GM18517 (cell line): Measurements from ENCODE around the gene GALNT14.

Source experiments
- ATAC-seq: cut with Tn5 transposase; IDR thresholded peaks from one replicate; pipeline ENCODE4 v1.9.1; 2021; ENCODE audit warnings: mild to moderate bottlenecking, moderate library complexity; ENCODE audit not compliant: unreplicated experiment

Gene GALNT14

DNA sequence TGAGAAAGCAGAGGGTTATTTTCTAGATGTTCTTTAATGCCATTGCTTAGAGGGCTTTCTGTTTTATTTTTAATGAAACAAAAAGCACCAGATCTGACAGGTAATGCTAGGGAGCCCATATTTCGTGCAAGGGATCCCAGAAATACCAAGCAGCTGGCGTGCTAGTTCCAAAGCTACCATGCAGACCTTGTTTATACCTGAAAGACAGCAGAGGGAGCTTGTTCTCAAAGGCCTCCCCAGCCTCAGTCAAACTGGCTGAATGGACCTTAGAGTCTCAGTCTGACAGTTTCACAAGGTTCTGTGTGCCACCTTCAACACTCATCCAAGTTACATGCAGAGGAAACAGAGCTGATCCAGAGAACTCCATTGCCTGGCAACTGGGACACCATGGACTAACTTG lies 48.6 kb downstream of the GALNT14 start:
- no peak for ATAC-seq

DNA sequence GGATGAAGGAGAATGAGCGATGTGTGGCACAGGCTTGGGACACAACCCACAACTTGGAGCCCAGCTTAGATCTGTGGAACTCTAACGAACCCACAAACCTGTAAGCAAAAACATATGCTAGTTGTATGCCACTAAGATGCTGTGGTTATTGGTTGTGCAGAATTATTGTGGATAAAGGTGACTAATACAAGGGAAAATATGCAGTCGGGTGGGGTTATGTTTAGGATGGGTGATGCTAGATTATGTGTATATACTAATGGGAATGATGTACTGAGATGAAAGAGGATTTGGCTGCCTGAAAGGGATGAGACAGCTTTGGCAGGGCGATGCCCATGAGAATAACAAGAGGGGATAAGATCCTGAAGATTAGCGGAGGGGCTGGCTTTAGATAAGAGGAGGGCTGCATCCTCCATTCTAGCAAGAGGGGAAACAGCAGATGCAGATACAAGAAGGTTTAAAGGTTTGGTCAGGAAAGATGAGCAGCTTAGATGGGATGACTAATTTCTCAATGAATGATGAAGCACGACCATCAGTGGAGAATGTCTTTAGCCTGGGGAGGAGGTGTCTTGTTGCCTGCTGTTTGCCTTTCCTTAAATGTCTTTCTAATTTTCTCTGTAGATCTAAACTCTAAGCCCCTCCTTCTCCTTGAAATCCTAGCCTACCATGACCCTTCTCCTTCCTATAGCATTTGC lies 49.6 kb downstream of the GALNT14 start:
- ATAC-seq: no peak

DNA sequence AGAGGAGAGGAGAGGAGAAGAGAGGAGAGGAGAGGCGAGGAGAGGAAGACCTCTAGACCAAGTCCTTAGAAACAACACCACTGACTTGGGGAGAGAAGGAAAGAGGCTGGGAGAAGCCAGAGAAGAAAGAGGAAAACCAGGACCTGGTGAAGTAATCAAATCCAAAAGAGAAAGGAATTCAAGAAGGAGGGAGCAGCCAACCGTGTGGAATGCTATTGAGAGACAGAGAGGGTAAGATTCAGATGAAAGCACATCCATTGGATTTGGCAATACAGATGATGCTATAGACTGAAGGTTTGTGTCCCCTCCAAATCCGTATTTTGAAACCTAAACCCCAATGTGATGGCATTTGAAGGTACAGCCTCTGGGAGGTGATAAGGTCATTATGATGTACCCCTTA lies 50.7 kb downstream of the GALNT14 start:
- ATAC-seq: no peak

DNA sequence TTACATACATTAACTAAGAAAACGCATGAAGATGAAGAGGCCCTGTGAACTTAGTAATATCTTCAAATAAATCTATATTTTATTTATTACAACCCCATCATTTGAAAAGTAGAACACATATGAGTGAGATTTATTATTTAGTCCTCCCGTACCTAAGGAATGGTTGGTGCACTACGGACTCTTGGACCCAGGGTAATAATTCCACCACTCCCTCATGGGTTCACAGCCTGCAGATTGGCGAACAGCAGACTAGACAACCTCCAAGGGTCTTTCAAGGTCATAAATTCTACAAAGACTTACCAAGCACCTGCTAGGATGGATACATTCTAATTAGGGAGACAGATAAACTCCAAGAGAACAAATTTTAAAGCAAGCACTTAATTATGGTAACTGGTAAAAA lies 51.6 kb downstream of the GALNT14 start:
- ATAC-seq: no peak

DNA sequence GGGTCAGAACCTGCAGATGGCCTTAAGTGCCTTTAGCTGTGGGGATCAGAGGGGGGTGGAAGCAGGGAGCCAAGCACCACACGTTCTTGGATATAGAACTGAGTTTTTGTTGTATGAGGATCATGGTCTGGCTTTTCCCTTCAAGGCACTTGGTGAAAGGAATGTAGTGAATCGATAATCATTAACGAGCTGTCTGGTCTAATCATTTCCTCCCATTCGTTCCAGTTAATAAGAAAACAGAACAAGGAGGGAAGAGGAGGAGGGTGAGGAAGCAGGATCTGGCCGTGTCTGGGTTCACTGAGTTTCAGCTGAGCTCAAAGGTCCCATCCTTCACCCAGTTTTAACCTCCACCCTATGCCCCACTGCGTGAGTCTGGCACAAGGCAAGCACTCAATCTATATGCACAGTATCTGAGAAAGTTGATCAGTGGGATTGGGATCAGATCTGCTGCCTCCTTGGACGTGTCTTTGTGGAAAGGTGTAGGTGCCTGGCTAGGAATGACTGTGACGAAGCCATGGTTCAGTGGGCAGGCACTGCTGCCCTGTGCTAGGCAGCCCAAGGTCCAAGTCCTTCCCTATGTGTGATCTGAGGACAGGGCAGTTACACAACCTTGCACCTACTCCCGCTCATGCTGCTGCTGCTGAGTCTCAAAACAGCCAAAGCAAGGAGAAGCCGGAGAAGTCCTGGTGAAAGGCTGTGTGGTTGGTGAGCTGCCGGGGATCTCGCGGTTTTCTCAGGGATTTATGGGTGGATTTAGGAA lies 54.8 kb downstream of the GALNT14 start:
- ATAC-seq: no peak

DNA sequence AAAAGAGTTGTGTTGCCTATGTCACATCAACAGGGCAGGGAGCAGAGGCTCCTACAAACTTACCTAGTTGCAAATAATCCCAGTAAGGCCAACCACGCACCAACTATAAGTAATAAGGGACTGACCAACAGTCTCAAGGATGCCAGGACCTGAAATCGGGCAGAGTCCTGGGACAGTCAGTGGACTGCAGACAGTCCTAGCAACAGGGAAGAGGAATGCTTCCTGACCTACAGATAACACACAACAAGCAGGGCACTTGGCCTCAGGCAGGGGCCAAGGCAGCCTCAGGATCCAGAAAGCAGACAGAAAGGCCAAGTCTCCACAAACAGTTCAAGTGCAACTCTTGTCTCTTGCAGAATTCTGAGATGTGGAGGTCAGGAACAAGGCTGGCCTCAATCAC lies 56.2 kb downstream of the GALNT14 start:
- ATAC-seq: no peak

DNA sequence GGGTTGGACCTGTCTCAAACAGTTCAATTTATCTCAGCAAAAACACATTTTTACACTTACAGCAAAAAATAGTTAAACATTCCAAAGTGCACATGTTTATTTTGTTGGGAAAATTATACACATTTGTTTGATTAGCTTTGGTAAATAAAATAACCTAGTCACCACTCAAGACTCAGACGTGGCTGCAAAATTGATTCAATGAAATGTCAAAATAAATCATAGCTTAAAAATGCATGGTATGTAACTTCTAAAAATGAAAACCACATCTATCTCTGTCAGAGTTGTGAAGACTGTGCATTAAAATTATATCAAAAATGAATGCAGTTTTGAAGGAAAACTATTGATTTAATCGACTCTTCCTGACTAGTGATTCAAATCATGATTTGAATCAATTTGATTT lies 56.7 kb downstream of the GALNT14 start:
- no peak for ATAC-seq

DNA sequence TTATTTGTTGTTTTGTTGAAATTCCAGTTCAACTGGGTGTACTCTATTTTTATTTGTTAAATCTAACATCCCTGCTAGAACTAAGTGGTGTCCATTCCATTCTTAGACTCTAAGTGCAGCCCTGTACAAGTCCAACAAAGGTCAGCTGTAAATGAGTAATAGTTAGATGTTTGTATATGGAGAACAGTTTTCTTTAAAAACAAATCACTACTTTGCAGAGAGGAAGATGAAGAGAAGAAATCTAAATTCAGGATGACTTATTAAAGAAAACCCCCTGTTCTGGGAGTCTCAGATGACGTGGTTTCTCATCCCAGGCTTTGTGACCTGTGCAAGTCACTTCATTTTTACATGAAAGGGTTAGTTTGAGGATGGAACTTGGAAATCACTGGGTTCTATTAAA lies 57.9 kb downstream of the GALNT14 start:
- no peak for ATAC-seq

DNA sequence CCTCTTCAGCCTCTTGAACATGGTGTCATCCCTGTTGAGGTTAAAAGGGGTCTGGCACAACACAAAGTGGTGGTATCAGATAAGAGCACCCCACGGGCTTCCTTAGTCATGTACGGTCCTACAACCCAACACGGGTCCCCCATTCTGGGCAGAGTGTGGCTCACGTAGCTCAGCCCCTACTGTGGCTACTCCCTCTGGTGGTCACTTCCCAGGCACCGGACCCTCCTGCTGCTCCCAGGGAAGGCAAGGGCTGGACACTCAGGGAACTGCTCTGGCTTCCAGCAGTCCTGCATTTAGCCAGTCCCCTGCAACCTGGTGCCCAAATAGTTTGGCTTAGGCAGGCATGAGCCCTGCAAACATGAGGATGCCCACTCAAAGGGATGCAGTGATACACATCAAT lies 58.6 kb downstream of the GALNT14 start:
- ATAC-seq: no peak

DNA sequence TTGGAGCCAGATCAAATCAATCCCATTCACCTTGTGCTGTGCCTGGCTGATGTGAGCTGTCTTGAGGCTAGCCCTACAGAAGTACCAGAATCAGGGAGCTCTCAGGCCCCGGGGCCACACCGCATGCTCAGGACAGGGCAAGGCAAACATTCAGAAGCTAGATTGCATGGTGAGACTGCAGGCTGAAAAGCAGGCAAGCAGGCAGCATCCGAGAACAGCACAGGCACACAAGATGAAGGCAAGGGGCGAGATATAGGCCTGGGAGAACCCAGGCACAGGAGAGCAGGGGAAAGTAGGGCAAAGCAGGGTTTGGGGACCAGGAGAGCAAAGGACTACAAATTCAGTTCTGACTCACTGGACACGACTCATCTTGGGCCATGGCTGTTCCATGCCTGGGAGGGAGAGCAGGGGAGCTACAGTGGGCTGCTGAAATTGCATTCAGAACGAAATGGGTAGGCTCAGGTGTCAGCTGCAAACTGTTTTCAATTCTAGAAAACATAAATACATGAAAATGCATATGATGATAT lies 59.6 kb downstream of the GALNT14 start:
- ATAC-seq: no peak

DNA sequence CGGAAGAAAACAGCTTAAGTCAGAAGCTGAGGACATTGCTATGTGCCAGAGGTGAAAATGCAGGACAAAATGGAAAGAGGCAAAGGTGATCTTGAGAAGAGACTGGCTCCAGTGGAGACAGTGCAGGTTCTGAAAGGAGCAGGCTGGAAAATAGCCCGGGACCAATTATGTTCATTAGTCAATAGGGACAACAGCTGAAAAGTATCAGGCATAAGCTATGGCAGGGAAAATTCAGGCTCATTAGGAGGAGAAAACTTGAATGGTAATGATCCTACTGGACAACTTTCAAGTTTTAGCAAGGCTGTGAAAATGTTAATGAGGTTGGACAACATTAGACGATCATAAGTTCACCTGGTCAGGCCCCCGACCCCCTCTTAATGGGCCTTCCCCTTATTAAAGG lies 60.2 kb downstream of the GALNT14 start:
- ATAC-seq: no peak

DNA sequence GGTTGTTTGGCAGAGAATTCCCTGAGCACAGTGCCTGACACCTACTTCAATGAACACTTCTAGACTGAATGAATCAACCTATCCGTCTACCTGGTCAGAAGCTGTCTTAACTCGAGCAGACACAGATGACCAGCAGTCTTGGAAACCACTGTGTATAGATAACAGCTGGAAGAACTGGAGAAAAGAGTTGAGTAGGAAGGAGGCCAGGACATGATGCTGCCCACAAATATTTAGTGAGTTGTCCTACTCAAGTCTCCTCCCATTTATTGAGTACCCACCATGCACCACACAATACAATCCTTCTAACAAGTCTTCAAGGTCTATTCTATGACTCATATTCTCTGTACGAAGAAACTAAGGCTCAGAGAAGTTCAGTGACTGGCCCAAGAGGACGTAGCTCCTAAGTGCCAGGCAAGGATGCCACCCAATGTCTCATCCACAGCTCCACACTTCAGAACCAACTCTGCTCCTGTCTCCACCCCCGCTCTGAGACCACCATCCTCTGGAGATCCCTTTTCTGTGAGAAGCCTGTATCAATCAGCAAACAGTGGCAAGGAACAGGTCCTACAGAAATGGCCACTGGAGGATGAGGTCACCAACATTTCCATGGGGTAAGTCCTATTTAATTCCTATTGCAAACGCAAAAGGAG lies 62.2 kb downstream of the GALNT14 start:
- no peak for ATAC-seq

DNA sequence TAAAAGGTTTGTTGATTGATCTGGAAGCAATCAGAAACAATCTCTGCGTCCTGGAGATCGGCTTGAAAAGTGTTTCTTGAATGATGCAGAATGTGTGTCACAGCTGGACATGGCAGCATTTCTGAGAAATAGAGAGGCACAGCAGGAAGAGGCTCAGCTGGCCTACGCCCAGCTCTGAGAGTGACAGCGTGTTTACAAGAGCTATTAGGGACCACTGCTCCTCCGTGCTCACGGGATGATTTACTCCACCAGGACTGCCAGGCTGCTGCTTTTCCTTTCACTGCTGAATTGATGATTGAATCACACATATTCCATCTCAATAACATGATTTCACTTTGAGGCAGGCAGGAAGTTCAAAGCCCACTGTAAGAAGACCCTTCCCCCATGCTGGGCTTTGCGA lies 62.8 kb downstream of the GALNT14 start:
- ATAC-seq: no peak

DNA sequence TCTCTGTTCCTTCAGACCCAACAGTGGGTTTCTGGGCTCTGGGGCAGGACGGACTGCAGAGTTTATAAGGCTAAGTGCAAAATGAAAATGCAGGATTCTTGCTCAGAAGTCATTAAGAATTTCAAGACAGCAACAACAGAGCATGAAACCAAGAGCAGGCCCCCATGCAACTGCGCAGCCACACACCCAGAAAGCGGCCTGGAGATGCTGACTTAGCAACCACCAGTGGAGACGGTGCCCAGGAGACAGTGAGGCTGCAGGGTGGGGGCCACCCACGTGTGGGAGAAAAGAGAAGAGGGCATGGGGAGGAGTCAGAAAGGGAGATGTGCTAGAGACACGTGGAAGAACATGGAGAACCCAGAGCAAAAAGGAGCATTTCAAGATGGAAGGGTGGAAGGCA lies 66.5 kb downstream of the GALNT14 start:
- no peak for ATAC-seq

DNA sequence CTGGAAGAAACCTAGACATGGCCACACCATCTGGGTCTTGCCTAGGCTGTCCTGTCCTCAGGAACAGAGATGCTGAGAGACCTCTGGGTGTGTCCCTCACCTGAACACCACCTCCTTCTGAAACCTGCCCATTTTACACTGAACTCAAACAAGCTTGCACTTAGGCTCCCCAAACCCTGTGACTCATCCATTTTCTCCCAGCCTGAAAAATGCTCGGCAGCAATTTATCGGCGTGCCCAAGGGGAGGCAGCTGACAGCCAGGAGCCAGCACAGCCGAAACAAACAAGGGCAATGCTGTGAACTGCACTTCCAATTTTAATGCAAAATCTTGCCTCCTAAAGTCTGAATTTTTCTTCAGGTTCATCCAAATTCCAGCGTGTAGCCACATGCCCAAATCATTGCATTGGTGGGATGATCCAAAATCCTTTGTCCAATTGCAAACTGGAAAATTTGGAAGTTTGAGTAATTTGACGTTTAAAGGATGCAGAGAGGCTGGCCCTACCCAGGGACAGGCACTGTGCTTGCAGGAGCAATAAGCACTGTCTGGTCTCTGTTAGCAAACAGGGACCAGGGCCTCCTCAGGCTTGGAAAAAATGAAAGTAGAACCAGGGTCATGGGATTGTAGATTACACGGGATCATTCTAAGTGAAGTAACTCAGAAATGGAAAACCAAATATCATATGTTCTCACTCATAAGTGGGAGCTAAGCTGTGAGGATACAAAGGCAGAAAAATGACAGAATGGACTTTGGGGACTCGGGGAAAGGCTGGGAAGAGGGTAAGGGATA lies 67.7 kb downstream of the GALNT14 start:
- no peak for ATAC-seq

DNA sequence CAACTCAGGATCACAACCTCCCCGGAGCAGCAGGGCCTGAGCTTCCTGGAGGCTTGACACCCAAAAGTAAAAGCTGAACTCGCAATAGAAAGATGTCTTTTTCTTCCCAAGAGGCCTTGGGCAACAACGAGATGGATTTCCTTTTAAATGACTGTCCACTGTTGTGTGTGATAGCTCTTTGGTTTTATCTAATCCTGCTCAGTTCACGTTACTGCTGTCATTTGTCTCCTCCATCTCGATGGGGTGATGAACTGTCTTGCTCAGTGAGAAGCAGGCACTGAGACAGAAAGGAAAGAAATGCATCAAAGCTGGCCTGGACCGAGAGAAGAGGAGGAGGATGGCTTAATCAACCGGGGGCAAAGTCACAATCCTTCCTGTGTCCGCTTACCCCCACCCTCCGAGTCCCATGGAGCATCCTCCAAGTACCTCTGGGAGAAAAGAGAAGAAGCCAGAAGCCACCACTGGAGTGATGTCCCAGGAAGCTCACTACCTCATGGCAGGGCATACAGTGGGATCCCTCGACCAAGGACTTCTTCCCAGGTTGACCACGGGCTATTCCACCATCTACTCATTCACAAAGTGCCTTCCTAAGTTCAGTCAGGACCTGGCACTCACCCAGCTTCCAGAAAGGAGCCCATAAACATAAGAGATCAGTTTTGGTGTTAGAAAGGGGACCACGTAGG lies 68.5 kb downstream of the GALNT14 start:
- no peak for ATAC-seq

DNA sequence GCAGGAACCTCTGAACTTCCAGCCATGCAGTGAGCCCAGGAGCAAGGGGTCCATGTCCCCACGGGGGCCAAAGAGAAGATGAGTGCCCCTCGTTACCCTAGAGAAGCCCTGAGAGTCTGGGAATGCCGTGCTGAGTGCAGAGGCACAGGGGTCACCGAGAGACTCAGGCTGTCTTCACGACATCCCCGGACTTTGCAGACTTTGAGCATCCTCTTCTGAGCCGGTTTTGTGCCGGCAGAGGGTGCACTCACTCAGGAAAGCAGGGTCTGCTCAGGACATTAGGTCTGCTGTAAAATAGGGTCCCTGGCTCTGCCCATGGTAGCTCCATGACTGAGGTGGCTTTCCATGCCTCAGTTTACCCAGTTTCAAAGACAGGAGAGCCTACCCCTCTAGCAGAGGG lies 71.0 kb downstream of the GALNT14 start:
- ATAC-seq: no peak

DNA sequence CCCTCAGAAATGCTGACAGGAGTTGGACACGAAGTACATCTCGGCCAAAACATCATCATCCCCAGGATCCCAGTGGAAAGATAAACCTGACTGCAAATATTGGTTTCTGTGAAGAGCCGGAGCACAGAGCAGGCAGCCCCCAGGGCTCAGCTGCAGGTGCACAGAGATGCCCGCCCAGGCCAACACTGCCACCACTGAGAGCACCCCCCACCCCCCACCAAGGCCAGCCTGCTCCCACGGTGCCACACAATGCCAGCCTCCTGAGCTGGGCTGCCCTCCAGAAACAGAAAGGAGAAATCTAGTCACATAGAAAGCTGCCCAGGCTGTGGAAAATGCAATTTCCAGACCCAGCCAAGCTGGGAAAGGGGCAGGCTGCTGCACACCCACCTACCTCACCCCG lies 71.7 kb downstream of the GALNT14 start:
- no peak for ATAC-seq

DNA sequence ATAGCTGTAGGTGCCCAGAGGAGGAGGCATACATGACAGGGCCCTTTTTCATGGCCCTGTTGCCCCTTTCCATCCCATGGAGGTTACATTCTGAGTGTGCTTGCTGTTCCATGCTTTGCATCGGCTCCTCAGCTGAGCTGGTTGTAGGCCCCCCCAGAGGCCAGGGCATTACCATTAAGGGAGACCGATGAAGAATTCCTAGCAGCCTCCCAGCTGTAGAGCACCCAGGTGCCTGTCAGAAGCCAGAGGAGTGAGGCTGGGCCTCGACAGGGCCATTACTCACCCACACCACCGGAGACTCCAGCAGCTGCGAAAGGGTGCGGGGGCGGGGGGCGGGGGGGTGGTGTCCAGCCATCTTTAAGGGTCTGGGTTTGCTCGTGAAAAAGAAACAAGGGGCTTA lies 72.2 kb downstream of the GALNT14 start:
- ATAC-seq: no peak

DNA sequence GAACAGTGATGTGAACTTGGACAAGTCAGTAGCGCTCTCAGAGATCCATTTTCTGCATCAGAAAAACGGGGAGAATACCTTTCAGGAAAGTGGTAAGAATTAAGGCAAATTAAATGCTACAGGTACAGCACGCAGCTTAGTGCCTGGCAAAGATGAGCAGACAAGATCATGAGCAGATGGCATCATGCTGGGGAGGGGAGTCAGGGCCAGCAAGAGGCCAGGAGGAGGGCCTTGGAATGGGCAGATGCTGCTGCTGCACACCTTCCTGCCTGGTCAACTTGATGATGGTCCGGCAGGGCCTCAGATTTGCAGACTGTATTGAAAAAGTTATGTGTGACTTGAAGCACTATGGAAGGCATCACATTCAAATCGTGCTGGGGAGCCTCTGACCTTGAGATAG lies 72.9 kb downstream of the GALNT14 start:
- ATAC-seq: no peak

DNA sequence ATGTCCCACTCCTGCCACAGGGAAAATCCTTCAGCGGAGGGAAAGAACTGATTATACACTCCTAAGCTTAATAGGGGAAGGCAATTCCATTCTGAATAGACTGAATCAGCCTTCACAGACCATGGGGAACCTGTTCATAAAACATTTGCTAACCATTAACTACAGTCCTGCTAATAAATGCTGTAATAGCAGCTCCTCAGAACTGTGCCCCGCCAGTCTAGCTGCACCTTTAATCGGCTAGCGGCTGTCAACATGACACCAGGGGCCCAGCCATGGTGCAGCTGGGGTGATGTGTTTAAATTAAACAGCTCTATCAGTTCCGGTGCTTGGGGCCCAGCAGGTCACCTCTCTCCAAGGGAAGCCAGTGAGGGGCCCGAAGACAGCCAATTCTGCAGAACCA lies 77.8 kb downstream of the GALNT14 start:
- no peak for ATAC-seq
